GM04504 (cell line): ENCODE measurements around the gene IFT81.

ENCODE experiments used
- DNase-seq: peaks from one replicate; pipeline ENCODE4 v3.0.0-alpha.2; 2012; ENCODE audit warnings: low read depth

The IFT81 gene

DNA sequence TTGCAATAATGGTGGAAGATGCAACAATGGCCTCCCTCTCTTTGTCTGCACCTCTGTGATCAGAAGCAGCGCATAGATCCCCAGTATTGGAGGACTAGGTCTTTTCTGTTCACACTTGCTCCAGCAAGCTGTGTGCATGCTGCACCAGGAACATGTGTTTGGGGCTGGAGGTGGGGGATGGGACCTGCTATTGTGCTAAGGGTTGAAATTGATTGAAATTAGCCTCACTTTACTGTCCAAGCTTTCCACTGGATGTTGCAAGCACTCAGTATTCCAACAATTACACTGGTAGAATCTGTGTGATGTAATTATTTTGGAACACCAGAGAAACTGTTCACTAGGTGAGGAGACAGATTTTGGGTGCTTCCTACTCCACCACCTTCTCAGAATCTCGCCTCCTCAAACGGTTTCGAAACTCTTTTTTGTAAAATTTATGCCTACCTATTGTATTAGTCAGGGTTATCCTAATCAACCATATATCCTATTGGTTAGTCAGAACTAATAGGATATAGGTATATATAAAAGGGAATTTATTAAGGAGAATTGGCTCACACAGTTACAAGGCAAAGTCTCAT, 35.6 kb downstream of the IFT81 start:
- DNase-seq = no peak

DNA sequence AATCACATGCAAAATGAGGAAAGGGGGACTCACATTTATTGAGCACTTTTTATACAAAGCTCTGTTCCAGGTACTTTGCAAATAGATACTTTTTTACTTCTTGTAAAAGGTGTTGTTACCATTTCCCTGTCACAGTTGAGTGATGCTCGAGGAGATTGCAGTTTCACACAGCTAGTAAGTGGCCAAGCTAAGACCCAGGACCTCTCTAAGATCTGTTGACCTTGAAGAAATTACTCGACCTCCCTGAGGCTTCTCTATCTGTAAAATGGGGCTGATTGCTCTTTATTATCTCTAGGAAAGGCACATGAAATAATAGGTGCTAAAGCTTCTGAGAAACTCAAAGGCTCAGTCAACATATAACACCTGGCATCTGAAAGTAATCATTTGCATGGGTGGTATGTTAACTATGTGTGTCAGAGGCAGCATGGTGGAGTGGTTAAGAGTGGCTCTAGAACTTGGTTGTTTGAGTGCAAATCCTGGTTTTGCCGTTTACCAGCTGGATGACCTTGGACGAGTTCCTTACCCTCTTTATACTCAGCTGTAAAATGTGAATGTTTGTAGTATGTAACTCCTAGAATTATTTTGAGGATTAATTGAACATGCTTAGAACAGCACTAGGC, 41.5 kb downstream of the IFT81 start:
- DNase-seq = no peak

DNA sequence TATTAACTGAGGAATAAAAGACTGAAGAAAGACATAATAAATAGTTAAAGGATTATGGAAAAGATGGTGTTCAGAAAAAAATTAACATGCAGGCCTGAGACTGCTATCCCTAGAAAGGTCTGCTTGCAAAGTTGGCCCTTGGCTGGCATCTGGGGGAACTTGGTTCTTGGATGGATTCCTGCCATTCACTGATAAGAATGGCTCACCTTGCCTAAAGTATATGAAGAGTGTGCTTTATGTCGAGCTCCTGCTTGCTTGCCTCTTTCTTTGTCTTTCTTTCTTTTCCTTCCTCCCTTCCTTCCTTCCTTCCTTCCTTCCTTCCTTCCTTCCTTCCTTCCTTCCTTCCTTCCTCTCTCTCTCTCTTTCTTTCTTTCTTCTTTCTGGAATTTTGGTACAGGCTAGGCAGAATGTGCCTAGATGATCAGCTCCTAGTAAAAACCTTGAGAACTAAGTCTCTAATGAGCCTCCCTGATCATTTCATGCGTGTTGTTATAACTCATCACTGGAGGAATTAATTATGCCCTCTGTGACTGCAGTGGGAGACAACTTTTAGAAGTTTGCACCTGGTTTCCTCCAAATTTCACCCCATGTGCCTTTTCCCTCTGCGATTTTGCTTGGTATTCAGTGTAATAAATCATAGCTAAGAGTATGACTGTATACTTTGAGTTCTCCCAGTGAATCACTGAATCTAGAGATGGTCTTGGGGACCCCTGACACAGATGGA, 44.7 kb downstream of the IFT81 start:
- DNase-seq = no peak

DNA sequence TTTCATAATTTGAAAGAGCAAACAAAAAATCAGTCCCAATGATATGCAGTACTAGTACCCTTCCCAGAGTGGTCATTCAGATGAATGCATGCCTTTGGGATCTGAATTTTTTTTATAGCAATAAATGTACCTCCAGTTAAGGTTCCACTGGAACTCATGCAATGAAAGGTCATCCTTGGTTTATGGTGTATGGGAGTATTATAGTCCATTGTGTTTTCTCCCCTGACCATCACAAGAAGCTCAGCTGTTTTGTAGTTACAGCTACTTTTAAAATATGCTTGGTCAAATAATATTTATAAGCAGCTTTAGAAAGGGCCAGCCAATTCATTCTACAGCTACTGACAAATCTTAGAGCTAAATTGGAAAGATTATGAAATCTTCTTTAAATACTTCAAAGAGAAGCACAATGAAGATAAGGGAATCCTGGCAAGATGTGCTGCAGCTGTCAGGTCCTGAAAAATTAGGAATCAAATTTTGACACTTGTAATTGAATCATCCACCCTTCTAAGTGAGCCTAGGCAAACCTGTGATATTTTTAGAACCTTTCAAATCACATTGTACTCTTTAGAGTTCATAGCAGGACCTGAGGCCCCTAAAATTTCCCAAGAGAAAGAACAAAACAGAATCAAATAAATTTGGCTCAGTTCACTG, 46.5 kb downstream of the IFT81 start:
- no peak for DNase-seq

DNA sequence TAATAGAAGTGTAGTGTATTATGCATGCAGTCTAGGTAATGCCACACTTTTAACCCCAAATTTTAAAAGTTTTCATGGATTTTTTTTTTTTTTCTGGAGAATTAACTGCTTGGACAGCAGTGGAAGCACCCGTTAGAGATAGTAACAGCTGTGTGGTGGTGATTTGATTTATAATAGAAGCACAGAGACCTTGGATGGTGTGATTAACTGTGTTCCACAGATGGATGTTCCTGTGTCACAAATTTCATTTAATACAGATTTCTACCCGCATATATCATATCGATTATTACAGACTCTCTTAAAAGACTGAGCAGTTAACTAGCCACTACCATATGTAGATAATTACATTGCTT, 47.0 kb downstream of the IFT81 start:
- DNase-seq = no peak

DNA sequence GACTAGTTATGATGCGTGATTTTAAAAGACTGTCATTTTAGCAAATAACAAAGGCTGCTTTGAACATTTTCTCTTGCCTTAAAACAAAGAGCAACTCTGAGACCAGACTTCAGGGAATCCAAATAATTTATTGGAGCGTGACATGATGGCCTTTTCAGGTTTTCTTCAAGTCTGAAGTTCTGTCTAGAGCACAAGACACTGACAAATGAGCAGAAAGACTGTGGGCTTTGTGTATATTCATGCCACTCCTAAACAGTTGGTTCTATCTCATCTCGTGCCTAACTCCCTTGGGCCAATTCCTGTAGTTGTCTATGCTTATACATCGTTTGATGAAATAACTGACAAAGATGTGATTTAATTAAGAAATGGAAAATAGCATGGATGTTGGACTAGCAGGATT, 47.5 kb downstream of the IFT81 start:
- no peak for DNase-seq

DNA sequence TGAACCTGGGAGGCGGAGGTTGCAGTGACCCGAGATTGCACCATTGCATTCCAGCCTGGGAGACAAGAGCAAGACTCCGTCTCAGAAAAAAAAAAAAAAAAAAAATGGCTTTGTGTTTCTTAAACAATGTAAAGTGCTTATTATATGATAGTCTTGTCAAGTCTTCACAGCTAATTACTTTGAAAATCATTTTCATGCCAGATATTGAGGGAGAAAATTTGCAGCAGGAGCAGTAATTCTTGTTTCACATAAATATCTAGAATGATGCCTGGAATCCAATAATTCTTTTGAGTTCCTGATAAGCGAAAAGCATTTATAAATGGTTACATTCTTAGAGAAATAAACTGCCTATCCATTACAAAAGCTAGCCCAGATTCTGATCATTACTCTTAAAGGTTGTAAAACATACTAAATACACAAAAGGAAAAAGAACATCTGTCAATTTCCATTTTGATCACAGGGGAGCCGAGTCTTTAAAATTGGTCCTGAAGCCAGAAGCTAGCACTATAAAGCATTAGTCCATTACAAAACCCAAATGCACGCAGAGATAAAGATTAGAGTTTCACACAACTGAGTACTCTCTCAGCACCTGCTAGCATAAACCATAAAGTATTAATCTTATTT, 50.3 kb downstream of the IFT81 start:
- no peak for DNase-seq

DNA sequence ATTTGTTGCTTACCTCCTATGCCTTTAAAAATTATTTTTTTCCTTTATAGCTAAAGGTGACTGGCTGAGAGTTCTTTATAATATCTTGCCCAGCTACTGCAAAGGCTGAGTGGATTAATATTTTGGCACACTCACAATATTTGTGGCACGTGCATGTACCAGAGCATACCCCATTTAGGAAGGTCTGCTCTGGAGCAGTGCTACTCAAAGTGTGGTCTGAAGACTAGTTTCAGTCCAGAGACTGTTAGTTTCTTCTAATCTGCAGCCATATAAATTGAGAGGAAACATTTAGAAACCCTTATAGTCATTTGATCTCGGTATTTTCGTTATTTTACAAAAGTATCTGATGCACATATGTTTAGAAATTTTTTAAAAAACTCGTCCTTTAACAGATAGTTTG, 51.0 kb downstream of the IFT81 start:
- DNase-seq = no peak

DNA sequence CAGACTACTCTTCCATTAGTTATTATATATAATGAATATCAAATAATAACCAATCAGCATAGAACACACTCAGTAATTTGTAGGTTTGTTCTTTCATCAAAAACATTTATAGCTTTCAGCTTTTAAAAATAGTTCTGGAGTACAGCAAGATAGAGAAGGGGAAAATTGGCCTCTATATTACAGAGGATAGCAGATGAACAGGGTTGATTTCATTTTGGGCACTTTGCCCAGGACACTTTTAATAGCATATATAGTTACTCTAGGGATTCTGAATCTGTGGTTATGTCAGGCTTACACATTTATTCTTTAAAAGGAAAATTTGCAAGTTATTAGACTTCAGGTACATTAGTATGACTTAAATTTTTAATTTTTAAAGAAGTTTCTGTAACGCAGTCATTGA, 52.6 kb downstream of the IFT81 start:
- DNase-seq = no peak

DNA sequence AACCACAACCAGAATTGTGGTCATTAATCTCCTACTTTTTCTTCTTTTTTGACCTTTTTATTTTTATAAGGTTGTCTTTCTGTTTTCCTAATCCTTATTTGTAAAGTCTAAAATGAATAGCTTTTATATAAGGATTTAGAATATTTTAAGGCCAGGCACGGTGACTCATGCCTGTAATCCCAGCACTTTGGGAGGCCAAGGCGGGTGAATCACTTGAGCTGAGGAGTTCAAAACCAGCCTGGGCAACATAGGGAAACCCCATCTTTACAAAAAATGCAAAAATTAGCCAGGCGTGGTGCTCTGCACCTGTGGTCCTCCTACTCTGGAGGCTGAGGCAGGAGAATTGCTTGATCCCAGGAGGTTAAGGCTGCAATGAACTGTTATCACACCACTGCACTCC, 55.1 kb downstream of the IFT81 start:
- peak; percentile 32 for DNase-seq

DNA sequence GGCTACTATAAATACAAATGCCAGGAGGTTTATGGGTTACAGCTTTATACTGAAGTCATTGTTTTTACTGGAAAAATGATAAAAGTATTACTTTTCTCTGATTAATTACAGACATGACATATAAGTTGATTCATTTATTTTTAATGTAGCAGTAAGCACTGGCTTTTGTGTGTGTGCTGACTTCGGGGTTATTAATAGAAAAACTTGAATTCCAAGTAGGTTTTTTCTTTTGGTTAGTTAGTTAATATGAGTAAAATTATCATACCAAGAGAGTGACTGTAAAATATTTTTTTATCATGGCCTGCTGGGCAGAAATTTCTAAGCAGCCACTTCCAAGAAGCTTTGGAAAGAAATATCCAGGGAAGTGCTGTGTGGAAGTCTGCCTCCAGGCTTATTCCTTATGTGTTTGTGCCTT, 56.4 kb downstream of the IFT81 start:
- DNase-seq = peak; percentile 67

DNA sequence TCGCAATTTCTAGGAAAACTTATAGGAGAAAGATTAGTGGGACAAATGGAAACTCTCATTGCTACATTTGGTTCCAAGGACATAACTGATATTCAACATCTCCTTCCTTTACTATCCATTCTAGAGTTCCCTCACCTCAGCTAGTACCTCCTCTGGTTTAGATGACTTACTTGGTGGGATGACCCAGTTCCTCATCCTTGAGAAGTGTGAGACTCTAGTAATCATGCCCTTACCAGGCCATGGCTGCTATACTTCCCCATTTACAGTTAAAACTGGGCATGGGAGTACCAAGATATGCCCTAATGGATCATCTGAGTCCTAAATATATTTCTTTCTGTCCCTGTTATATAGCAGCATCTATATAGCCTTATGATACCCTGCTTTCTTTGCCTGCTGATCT, 58.1 kb downstream of the IFT81 start:
- no peak for DNase-seq

DNA sequence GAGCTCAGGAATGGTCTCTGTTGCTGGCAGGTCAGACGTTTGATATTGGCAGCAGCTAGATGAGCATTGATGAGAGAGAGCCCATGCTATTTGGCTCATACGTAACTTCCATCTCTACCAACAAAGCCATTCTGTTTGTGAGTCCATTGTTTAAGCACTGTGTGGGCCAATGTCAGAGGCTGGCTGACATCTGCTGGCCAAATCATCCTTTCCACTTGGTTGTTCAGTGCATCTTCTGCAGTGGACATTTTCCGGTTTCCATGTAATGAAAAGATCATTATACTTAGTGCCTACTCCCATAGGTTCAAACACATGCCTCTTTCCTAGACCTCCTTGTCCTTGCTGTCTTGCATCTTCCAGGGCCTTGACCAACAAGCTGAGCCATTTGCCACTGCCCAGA, 59.2 kb downstream of the IFT81 start:
- no peak for DNase-seq

DNA sequence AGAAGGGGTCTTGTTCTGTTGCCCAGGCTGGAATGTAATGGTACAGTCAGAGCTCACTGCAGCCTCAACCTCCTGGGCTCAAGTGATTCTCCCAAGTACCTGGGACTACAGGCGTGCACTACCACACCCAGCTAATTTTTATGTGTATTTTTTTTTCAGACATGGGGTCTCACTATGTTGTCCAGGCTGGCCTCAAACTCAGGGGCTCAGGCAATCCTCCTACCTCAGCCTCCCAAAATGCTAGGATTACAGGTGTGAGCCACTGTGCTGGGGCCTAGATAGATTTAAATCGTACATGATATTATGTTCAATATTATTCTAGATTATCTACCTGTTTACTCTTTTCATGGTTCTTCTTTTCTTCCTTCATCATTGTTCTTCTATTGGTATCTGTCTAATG, 61.5 kb downstream of the IFT81 start:
- DNase-seq = no peak

DNA sequence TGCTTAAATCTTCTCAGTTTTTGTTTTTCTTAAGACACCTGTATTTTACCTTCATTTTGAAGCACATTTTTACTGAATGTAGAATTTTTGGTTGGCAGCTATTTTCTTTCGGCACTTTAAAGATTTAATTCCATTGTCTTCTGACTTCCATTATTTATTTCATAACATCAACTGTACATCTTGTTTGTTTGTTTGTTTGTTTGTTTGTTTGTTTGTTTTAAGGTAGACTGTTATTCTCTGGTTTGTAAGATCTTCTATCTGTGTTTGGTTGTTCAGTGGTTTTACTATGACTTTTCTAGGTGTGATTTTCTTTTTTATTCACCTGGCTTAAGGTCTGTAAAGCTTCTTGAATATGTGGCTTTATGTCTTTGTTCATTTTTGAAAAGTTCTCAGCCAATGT, 61.9 kb downstream of the IFT81 start:
- DNase-seq = no peak

DNA sequence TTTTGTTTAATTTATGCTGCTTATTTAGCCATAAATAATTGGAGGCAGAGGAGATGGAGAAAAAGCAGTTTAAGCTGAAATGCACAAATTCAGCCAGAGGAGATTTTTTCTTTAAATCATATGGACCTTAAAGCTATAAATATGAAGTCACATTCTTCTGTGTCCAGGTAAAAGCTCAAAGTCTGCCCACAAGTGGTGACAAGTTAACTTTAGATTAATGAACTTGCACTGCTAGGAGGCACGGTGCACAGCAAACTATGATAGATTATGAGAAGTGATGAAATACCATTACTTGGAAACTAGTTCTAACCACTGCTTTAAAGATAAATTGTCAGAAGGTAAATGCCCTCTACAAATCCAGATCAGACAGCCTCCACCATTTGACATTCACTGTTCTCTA, 69.0 kb downstream of the IFT81 start:
- DNase-seq = no peak

DNA sequence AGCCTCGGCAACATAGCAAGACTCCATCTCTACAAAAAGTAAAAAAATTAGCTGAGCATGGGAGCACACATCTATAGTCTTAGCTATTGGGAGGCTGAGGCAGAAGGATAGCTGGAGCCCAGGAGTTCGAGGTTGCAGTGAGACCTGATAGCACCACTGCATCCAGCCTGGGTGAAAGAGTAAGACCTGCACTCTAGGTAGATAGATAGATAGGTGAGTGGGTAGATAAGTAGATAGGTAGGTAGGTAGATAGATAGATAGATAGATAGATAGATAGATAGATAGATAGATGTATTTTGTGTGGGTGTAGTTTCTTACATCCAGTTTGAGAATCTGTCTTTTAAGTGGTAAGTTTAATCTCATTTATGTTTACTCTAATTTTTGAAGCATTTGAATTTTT, 72.8 kb downstream of the IFT81 start:
- DNase-seq = no peak

DNA sequence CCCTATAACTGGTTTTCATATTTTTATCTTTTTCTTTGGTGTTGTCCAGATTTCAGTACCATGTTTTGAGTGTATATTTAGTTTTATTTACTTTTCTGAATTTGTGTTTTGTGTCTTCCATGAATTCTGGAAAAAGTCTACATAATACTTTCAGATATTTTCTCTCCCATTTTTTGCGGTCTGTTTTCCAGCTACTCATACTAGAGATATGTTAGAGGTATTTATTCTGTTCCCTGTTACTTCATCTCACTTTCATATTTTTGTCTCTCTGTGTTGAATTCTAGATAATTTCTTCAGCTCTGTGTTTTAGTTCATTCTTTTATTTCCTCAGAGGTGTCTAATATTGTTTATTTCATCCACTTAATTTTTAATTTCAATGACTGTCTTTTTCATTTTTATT, 74.2 kb downstream of the IFT81 start:
- DNase-seq = no peak

DNA sequence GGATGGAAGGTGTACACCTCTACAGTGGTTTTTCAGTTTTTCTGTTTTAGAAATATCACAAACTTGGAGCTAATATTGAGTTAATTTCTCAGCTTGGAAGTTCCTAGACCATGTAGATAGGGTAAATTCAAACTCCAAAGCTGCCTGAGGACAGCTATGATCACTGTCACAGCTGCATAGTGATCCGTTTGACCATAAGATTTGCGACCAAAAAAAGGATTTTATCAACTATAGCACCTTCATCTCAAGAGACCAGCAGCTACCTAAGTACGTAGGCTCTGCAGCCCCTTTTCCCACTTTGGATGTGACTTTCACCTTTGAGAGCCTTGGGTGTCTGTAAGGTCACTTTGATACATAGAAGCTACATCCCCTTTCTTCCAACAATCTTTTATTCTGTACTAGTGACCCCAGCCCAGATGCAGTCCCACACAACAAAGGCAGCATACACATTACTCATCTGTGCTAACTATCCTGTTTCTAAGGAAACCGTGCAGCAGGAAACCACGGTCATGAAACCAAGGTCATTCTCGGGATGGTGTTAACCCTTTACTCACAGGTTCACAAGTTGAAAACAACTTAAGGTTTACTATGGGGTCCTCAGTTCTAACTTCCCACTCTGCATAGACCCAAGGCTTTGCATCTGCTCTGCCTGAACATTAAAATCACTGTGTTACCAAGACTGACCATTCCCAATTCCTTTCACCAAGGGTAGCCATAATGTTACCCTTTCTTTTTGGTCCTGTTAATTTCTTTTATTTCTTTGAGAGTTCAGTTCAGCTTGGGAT, 75.4 kb downstream of the IFT81 start:
- no peak for DNase-seq

DNA sequence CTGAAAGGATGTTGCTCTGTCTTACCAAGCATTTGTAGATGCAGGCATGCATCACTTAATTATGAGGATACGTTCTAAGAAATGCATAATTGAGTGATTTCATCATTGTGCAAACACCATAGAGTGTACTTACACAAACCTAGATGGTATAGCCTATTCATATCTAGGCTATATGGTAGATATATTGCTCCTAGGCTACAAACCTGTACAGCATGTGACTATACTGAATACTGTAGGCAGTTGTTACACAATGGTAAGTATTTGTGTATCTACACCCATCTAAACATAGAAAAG, 75.9 kb downstream of the IFT81 start:
- no peak for DNase-seq

DNA sequence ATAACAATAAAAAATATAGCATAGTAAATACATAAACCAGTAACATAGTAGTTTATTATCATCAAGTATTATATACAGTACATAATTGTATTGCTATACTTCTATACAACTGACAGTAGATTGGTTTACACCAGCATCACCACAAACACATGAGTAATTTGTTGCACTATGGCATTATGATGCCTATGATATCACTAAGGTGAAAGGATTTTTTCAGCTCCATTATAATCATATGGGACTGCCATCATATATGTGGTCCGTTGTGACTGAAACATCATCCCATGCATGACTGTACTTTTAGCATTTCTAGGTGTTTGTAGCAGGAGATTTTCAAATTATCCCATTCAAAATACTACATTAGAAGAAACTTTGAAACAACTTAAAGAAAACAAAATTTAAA, 77.8 kb downstream of the IFT81 start:
- no peak for DNase-seq

DNA sequence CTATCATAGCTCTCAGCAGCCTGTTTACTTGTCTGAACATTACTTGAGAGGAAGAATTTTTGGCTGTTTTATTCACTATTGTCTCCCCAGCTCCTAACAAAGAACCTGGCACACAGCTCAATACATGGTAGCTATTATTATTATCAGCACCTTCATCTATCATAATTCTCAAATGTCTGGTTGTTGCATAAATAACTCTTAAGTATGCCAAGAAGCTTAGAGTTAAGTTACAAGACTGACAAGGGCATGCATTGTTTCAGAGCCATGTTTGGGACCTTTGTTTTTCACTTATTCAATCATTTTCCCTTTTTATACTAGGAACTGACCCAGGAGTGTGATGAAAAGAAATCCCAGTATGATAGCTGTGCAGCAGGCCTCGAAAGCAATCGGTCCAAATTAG, 79.4 kb downstream of the IFT81 start:
- no peak for DNase-seq
